ENCODE data around the gene XKR8. TPM values are rescaled to one million over a fixed set of nuclear protein-coding genes. Genes with fewer than 3 reads are reported as not detected.

XKR8 gene
- total and polyA plus RNA-seq, 10 of the 15 experiments (the other 5 are each of a cell fraction or from before 2014, with no cell fraction given) = 0.80 to 3.7 (median 2.6) TPM

DNA sequence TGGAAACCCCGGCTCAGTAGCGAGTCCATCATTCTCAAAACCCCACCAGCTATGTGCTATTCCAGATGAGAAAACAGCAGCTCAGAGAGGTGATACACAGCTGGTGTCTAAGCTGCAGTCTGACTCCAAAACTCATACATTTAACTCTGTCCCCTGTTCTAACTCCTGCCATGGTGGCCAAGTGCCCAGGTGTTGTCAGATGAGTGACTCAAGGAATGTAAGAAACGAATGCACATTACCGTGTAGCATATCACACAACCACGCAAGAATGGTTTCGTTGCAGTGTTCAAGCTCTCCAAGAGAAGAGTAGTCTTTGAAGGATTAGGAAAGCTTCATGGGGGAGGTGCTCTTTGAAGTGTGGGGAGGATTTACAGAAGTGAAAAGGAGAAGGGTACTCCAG, 4.7 kb upstream of the XKR8 start:
- no peaks in the 10 kb centered on the region for H3K27me3 ChIP-seq (replicated peaks in 1 of 2; ENCODE audit: control insufficient read depth in 2 of 2, insufficient read depth in 2 of 2, low read length in 1 of 2)
- H2AFZ ChIP-seq (ENCODE audit: control insufficient read depth, low read depth, low read length) = no peak overlapping the region
- in situ Hi-C loops (cut with MboI) = no loop called here
- ATAC-seq (no peak), FAIRE-seq (no peak), DNase-seq (ENCODE audit: low read depth, low spot score) (no peak)
- RAD21 ChIA-PET (ENCODE audit: unreplicated experiment) = interaction anchor here (1.6 kb wide), 1 partner anchor 97 kb away, joined by 4 read pairs; no protein-coding TSS in a partner anchor
- SMC1A ChIA-PET (ENCODE audit: uncharacterized antibody, unreplicated experiment) = interaction anchor here (1.5 kb wide), 1 partner anchor 104 kb away, joined by 4 read pairs; no protein-coding TSS in a partner anchor
- H4K20me1 ChIP-seq (ENCODE audit: control insufficient read depth, insufficient read depth) = no peaks in the 10 kb centered on the region
- POLR2A ChIA-PET = no interaction called here
- H3K27ac ChIP-seq (ENCODE audit: control insufficient read depth, insufficient read depth) = no peak overlapping the region
- H3K9ac ChIP-seq (ENCODE audit: control insufficient read depth, insufficient read depth, low read length) = no peak overlapping the region
- H3K4me1 ChIP-seq (ENCODE audit: control insufficient read depth, insufficient read depth, low read length) = no peaks in the 10 kb centered on the region
- no peaks in the 10 kb centered on the region for H3K79me2 ChIP-seq (ENCODE audit: control insufficient read depth, insufficient read depth, low read length)
- H3K4me3 ChIP-seq = no peak overlapping the region
- CTCF ChIA-PET = interaction anchor here (1.0 to 1.1 kb wide), 2 partner anchors 14 to 17 kb away, joined by 4 to 5 read pairs; no protein-coding TSS in a partner anchor
- WGBS (ENCODE audit: insufficient coverage, insufficient replicate concordance, low lambda C conversion rate, missing lambda C conversion rate) = 55% methylated on average over 6 of the region's 6 CpGs
- H3K36me3 ChIP-seq (ENCODE audit: control insufficient read depth in 2 of 2, insufficient read depth in 2 of 2, low read length in 1 of 2) = no peaks in the 10 kb centered on the region
- BruUV-seq (replicated peaks) = no TSS peak
- no peak overlapping the region for H3K4me2 ChIP-seq (ENCODE audit: control insufficient read depth, insufficient read depth)
- intact Hi-C loops (cut with micrococcal nuclease; ENCODE audit: unreplicated experiment) = loop anchor here (10.0 kb wide), 1 partner anchor 540 kb away; no protein-coding TSS in a partner anchor
- no peaks in the 10 kb centered on the region for H3K9me3 ChIP-seq (replicated peaks; ENCODE audit: control insufficient read depth, insufficient read depth, low read length)
- no peak for TF ChIP-seq SMAD5 (IDR thresholded peaks at IDR 0.05; ENCODE audit: low read depth)
- no peak for TF ChIP-seq CBFB (IDR thresholded peaks at IDR 0.05; ENCODE audit: low read depth)
- TF ChIP-seq, protein P1, sequence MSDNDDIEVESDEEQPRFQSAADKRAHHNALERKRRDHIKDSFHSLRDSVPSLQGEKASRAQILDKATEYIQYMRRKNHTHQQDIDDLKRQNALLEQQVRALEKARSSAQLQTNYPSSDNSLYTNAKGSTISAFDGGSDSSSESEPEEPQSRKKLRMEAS (IDR thresholded peaks at IDR 0.05; ENCODE audit: low read depth, low read length) = no peak
- no peak for TF ChIP-seq HSF1 (IDR thresholded peaks at IDR 0.05; ENCODE audit: low read depth, low read length)
- TF ChIP-seq CREB1 (IDR thresholded peaks at IDR 0.05; ENCODE audit: low read depth) = no peak
- no peak for TF ChIP-seq ZBED1 (IDR thresholded peaks at IDR 0.05; ENCODE audit: borderline replicate concordance)
- TF ChIP-seq, protein P2, sequence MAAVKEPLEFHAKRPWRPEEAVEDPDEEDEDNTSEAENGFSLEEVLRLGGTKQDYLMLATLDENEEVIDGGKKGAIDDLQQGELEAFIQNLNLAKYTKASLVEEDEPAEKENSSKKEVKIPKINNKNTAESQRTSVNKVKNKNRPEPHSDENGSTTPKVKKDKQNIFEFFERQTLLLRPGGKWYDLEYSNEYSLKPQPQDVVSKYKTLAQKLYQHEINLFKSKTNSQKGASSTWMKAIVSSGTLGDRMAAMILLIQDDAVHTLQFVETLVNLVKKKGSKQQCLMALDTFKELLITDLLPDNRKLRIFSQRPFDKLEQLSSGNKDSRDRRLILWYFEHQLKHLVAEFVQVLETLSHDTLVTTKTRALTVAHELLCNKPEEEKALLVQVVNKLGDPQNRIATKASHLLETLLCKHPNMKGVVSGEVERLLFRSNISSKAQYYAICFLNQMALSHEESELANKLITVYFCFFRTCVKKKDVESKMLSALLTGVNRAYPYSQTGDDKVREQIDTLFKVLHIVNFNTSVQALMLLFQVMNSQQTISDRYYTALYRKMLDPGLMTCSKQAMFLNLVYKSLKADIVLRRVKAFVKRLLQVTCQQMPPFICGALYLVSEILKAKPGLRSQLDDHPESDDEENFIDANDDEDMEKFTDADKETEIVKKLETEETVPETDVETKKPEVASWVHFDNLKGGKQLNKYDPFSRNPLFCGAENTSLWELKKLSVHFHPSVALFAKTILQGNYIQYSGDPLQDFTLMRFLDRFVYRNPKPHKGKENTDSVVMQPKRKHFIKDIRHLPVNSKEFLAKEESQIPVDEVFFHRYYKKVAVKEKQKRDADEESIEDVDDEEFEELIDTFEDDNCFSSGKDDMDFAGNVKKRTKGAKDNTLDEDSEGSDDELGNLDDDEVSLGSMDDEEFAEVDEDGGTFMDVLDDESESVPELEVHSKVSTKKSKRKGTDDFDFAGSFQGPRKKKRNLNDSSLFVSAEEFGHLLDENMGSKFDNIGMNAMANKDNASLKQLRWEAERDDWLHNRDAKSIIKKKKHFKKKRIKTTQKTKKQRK (IDR thresholded peaks at IDR 0.05; ENCODE audit: low read depth, low read length) = no peak
- no peak for TF ChIP-seq CHD2 (IDR thresholded peaks at IDR 0.05; ENCODE audit: borderline replicate concordance, low read depth, low read length)
- no peak for TF ChIP-seq POLR2A (IDR thresholded peaks at IDR 0.05; ENCODE audit: low read depth, low read length)
- TF ChIP-seq SMC3 (IDR thresholded peaks at IDR 0.05; ENCODE audit: borderline replicate concordance, low read length) = no peak
- TF ChIP-seq GATAD2B (conservative IDR thresholded peaks at IDR 0.05; ENCODE audit: low read depth) = no peak
- TF ChIP-seq, protein P3, sequence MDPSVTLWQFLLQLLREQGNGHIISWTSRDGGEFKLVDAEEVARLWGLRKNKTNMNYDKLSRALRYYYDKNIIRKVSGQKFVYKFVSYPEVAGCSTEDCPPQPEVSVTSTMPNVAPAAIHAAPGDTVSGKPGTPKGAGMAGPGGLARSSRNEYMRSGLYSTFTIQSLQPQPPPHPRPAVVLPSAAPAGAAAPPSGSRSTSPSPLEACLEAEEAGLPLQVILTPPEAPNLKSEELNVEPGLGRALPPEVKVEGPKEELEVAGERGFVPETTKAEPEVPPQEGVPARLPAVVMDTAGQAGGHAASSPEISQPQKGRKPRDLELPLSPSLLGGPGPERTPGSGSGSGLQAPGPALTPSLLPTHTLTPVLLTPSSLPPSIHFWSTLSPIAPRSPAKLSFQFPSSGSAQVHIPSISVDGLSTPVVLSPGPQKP (IDR thresholded peaks at IDR 0.05; ENCODE audit: low read depth, low read length) = no peak
- TF ChIP-seq, protein P4, sequence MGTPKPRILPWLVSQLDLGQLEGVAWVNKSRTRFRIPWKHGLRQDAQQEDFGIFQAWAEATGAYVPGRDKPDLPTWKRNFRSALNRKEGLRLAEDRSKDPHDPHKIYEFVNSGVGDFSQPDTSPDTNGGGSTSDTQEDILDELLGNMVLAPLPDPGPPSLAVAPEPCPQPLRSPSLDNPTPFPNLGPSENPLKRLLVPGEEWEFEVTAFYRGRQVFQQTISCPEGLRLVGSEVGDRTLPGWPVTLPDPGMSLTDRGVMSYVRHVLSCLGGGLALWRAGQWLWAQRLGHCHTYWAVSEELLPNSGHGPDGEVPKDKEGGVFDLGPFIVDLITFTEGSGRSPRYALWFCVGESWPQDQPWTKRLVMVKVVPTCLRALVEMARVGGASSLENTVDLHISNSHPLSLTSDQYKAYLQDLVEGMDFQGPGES (IDR thresholded peaks at IDR 0.05) = no peak
- no peak for TF ChIP-seq ZSCAN29 (IDR thresholded peaks at IDR 0.05)
- TF ChIP-seq E4F1 (IDR thresholded peaks at IDR 0.05; ENCODE audit: borderline replicate concordance, partially characterized antibody) = no peak
- no peak for TF ChIP-seq RBBP5 (conservative IDR thresholded peaks at IDR 0.05)
- TF ChIP-seq TARDBP (IDR thresholded peaks at IDR 0.05; ENCODE audit: borderline replicate concordance) = no peak

Data from GM12878 (cell line).